Mesodermal cell (in vitro differentiated cells): ENCODE results near the gene ST7.

Experiments used
- H3K27ac ChIP-seq: 2 replicates; pipeline ENCODE4 v1.7.0; 2013; ENCODE audit warnings: mild to moderate bottlenecking, low read depth, low read length, moderate library complexity; ENCODE audit not compliant: severe bottlenecking
- H3K36me3 ChIP-seq: 2 replicates; pipeline ENCODE4 v1.7.1; 2013; ENCODE audit warnings: mild to moderate bottlenecking, low read length, moderate library complexity; ENCODE audit not compliant: control insufficient read depth, insufficient read depth
- H3K4me1 ChIP-seq: one replicate; pipeline ENCODE4 v1.7.1; 2013; ENCODE audit warnings: mild to moderate bottlenecking, low read length; ENCODE audit not compliant: insufficient read depth, control insufficient read depth, poor library complexity, severe bottlenecking
- H3K4me3 ChIP-seq: 2 replicates; pipeline ENCODE4 v1.7.0; 2013; ENCODE audit warnings: low read length, control low read depth, mild to moderate bottlenecking; ENCODE audit not compliant: insufficient read depth, poor library complexity, severe bottlenecking; ENCODE audit errors: extremely low read depth
- H3K9me3 ChIP-seq: 2 replicates; pipeline ENCODE4 v1.7.1; 2013; ENCODE audit warnings: mild to moderate bottlenecking, low read length, moderate library complexity; ENCODE audit not compliant: control insufficient read depth
- WGBS, 2 experiments: methylation state at CpG; one replicate each; pipeline ENCODE4 v1.1.5; 2013; ENCODE audit warnings: missing lambda C conversion rate in 2 of 2; ENCODE audit not compliant: insufficient coverage in 2 of 2; 5-methylcytosine and 5-hydroxymethylcytosine counted together

The ST7 gene

GRCh38 chr7:117045927-117046710 is 92.8 kb downstream of the ST7 start:
- no peaks in the 10 kb centered on the region for H3K36me3 ChIP-seq
- no peaks in the 10 kb centered on the region for H3K9me3 ChIP-seq
- H3K4me3 ChIP-seq, result no peak overlapping the region
- no peaks in the 10 kb centered on the region for H3K4me1 ChIP-seq
- H3K27ac ChIP-seq, result no peak overlapping the region
- WGBS, 2 experiments, result 73 to 85% methylated on average over 4 of the region's 4 CpGs

- Histone ChIP-seq H3K4me1 (no peaks in the 10 kb centered on the region), H3K4me3 (no peak overlapping the region), H3K36me3 (no peaks in the 10 kb centered on the region), H3K27ac (no peak overlapping the region), H3K9me3 (no peaks in the 10 kb centered on the region)
- whole genome bisulfite sequencing, 2 experiments, result 67 to 100% methylated on average over 1 of the region's 3 CpGs
These were observed 94.2 kb downstream of the ST7 start for GRCh38 chr7:117047496-117047895.

GRCh38 chr7:117048114-117048866 is 95.0 kb downstream of the ST7 start:
- H3K4me3 ChIP-seq, result no peak overlapping the region
- no peaks in the 10 kb centered on the region for H3K36me3 ChIP-seq
- 92 to 100% methylated on average over 1 to 2 of the region's 5 CpGs for WGBS, 2 experiments
- H3K4me1 ChIP-seq, result no peaks in the 10 kb centered on the region
- H3K27ac ChIP-seq, result no peak overlapping the region
- no peaks in the 10 kb centered on the region for H3K9me3 ChIP-seq

- H3K9me3 ChIP-seq, result no peaks in the 10 kb centered on the region
- WGBS, 2 experiments, result 90 to 95% methylated on average over 3 of the region's 3 CpGs
- no peak overlapping the region for H3K4me3 ChIP-seq
- H3K27ac ChIP-seq, result no peak overlapping the region
- no peaks in the 10 kb centered on the region for H3K36me3 ChIP-seq
- no peaks in the 10 kb centered on the region for H3K4me1 ChIP-seq
These were observed 95.6 kb downstream of the ST7 start for GRCh38 chr7:117048882-117049281.

GRCh38 chr7:117051808-117052207 is 98.5 kb downstream of the ST7 start:
- no peak overlapping the region for H3K4me3 ChIP-seq
- H3K9me3 ChIP-seq, result no peaks in the 10 kb centered on the region
- H3K36me3 ChIP-seq, result no peaks in the 10 kb centered on the region
- no CpG with 5 or more reads among the region's 1 CpG for WGBS, 2 experiments
- H3K27ac ChIP-seq, result no peak overlapping the region
- H3K4me1 ChIP-seq, result no peaks in the 10 kb centered on the region

GRCh38 chr7:117053432-117053831 is 100.1 kb downstream of the ST7 start:
- H3K4me1 ChIP-seq, result no peaks in the 10 kb centered on the region
- H3K4me3 ChIP-seq, result no peak overlapping the region
- no peaks in the 10 kb centered on the region for H3K36me3 ChIP-seq
- H3K9me3 ChIP-seq, result no peaks in the 10 kb centered on the region
- H3K27ac ChIP-seq, result no peak overlapping the region

GRCh38 chr7:117061751-117062150 is 108.5 kb downstream of the ST7 start:
- Histone ChIP-seq H3K4me3 (no peak overlapping the region), H3K4me1 (peaks cover 8% of the 10 kb centered on the region), H3K9me3 (no peaks in the 10 kb centered on the region), H3K36me3 (no peaks in the 10 kb centered on the region), H3K27ac (no peak overlapping the region)

GRCh38 chr7:117062300-117062699 is 109.0 kb downstream of the ST7 start:
- no peaks in the 10 kb centered on the region for H3K36me3 ChIP-seq
- H3K9me3 ChIP-seq, result no peaks in the 10 kb centered on the region
- no peak overlapping the region for H3K4me3 ChIP-seq
- no peak overlapping the region for H3K27ac ChIP-seq
- H3K4me1 ChIP-seq, result peaks cover 8% of the 10 kb centered on the region
- no CpG with 5 or more reads among the region's 1 CpG for WGBS, 2 experiments

- no peaks in the 10 kb centered on the region for H3K36me3 ChIP-seq
- no peak overlapping the region for H3K27ac ChIP-seq
- peaks cover 8% of the 10 kb centered on the region for H3K4me1 ChIP-seq
- H3K4me3 ChIP-seq, result no peak overlapping the region
- H3K9me3 ChIP-seq, result no peaks in the 10 kb centered on the region
- WGBS, 2 experiments, result 88% methylated on average over 2 of the region's 3 CpGs; no CpG with 5 or more reads in 1 of the 2 experiments
These were observed 111.4 kb downstream of the ST7 start for GRCh38 chr7:117064688-117065087.

- WGBS, 2 experiments, result 71 to 81% methylated on average over 2 of the region's 3 CpGs
- no peak overlapping the region for H3K27ac ChIP-seq
These were observed 112.4 kb downstream of the ST7 start for GRCh38 chr7:117065571-117066150.

GRCh38 chr7:117066668-117067067 is 113.4 kb downstream of the ST7 start:
- Histone ChIP-seq H3K36me3 (no peaks in the 10 kb centered on the region), H3K9me3 (no peaks in the 10 kb centered on the region), H3K4me1 (peaks cover 8% of the 10 kb centered on the region), H3K4me3 (no peak overlapping the region), H3K27ac (no peak overlapping the region)
- no CpG with 5 or more reads among the region's 3 CpGs for WGBS, 2 experiments

More at GRCh38 chr7:117065571-117066150, 112.4 kb downstream of the ST7 start:
- Histone ChIP-seq H3K9me3 (no peaks in the 10 kb centered on the region), H3K36me3 (no peaks in the 10 kb centered on the region), H3K4me1 (peaks cover 8% of the 10 kb centered on the region), H3K4me3 (no peak overlapping the region)
